IPS DF 6.9 (cell line): ENCODE data around the gene ACAA1.
"Not testable (repeated sequence)": the region's sequence is repeated elsewhere in the genome, so short reads cannot be mapped to it uniquely, and the experiment has no call there.

Experiments
- DNase-seq: peaks from one replicate; pipeline ENCODE4 v3.0.0-alpha.2; 2013; ENCODE audit warnings: low read depth, low spot score
- H3K27ac ChIP-seq: one replicate; pipeline ENCODE4 v1.5.1; 2013; ENCODE audit warnings: low read length, control low read depth
- H3K27me3 ChIP-seq: 2 replicates; pipeline ENCODE4 v1.6.1; 2013; ENCODE audit warnings: mild to moderate bottlenecking, low read length; ENCODE audit not compliant: control insufficient read depth, insufficient read depth
- H3K36me3 ChIP-seq: 2 replicates; pipeline ENCODE4 v1.6.1; 2013; ENCODE audit warnings: low read length; ENCODE audit not compliant: control insufficient read depth, insufficient read depth
- H3K4me1 ChIP-seq: 2 replicates; pipeline ENCODE4 v1.6.1; 2013; ENCODE audit warnings: low read length; ENCODE audit not compliant: control insufficient read depth, insufficient read depth
- H3K4me3 ChIP-seq: 2 replicates; pipeline ENCODE4 v1.5.1; 2013; ENCODE audit warnings: mild to moderate bottlenecking, low read length
- H3K9me3 ChIP-seq: 2 replicates; pipeline ENCODE4 v1.6.1; 2013; ENCODE audit warnings: low read length, inconsistent platforms; ENCODE audit not compliant: control insufficient read depth, insufficient read depth
- WGBS: extraction: QIAGEN DNeasy Blood & Tissue Kit; methylation state at CpG from one replicate; pipeline ENCODE4 v1.1.7; 2013; ENCODE audit warnings: mixed read lengths, missing lambda C conversion rate; ENCODE audit not compliant: insufficient read length, insufficient coverage; 5-methylcytosine and 5-hydroxymethylcytosine counted together

Gene ACAA1

DNA sequence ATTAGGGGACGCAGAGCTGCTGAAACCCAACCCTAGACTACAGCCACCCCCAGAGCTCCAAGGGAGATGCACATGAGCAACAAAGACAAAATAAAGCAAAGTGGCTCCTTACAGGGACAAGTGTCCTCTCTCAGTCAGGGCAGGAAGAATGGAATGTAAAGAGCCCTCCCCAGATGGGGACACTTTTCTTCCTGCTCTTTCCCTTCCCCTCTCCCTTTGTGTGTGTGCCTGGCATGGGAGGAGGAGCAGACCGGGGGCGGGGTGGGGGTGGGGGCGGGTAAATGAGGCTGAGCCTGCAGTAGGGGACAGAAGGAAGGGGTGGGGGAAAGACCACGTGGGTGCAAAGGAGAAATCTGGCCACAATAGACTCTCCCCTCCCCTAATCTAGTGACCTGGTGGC is 37.4 kb downstream of the ACAA1 start:
- no peaks in the 10 kb centered on the region; the same call in 1 of the 2 replicates for H3K9me3 ChIP-seq
- no peak for DNase-seq
- no peaks in the 10 kb centered on the region for H3K27me3 ChIP-seq
- H3K4me1 ChIP-seq, result 0 out of 2 replicates have a peak, but pooled peaks cover 3% of the 10 kb centered on the region
- H3K27ac ChIP-seq, result no peak overlapping the region
- WGBS, result no CpG with 5 or more reads among the region's 5 CpGs
- no peaks in the 10 kb centered on the region for H3K36me3 ChIP-seq
- H3K4me3 ChIP-seq, result no peak overlapping the region

DNA sequence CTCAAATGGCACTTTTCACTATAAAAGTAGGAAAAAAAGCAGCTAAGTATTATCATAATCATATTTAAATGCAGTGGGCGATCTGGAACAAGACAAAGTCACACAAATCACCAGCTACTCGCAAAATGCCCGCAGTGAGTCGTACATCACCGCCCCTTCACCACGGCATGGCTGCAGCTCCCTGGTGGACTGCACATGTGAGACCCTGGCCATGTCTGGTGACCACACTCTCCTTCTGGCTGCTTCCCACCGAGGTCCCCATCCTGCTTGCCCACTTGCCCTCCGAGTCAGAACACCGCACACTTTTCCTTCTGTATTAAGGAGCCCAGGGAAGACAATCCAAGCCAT is 38.6 kb downstream of the ACAA1 start:
- no peaks in the 10 kb centered on the region for H3K27me3 ChIP-seq

DNA sequence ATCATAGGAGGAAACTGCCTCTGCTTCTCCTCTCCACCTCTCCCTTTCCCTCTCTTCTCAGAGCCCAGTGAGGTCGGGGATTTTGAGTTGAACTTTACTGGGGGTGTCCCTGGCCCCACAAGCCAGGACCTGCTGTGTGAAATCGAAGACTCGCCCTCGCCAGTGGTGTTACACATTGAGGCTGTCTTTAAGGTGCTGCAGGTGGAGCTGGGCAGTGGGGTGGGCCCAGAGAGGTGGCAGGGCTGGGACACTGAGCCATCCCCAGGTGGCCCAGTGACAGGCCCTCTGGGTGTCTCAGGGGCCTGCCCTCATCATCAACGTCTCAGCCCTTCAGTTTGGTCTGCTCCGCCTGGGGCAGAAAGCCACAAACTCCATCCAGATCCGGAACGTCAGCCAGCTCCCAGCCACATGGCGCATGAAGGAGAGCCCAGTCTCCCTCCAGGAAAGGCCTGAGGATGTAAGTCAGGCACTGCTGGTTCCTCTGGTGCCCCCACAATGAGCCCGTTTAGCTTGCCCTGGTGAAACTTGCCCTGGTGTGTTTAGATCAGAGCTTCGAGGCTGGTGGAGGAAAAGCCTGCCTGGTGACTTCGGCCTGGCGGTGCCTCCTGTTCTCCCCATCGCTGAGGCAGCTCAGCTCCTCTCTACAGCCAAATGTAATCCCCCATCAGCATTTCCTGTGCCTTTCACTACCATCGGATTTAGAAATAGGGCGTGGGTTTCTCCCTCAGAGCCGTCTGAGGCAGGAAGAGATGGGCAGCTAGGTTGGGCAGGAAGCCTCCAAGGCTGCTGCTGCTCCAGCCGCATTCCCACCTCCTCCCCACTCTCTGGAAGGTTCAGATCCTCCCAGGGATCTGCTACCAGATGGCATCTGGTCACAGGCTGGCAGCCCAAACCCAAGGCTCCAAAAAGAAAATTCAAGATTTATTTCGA is 39.2 kb downstream of the ACAA1 start:
- Histone ChIP-seq H3K4me1 (0 out of 2 replicates have a peak, but pooled peaks cover 3% of the 10 kb centered on the region), H3K27ac (no peak overlapping the region), H3K9me3 (no peaks in the 10 kb centered on the region; the same call in 1 of the 2 replicates), H3K36me3 (no peaks in the 10 kb centered on the region), H3K27me3 (no peaks in the 10 kb centered on the region), H3K4me3 (no peak overlapping the region)
- no CpG with 5 or more reads among the region's 19 CpGs for WGBS
- no peak for DNase-seq

More for the DNA sequence above, 38.6 kb downstream of the ACAA1 start:
- Histone ChIP-seq H3K36me3 (no peaks in the 10 kb centered on the region), H3K4me1 (0 out of 2 replicates have a peak, but pooled peaks cover 3% of the 10 kb centered on the region), H3K9me3 (no peaks in the 10 kb centered on the region; the same call in 1 of the 2 replicates), H3K27ac (no peak overlapping the region), H3K4me3 (no peak overlapping the region)
- DNase-seq, result no peak
- no CpG with 5 or more reads among the region's 9 CpGs for WGBS

DNA sequence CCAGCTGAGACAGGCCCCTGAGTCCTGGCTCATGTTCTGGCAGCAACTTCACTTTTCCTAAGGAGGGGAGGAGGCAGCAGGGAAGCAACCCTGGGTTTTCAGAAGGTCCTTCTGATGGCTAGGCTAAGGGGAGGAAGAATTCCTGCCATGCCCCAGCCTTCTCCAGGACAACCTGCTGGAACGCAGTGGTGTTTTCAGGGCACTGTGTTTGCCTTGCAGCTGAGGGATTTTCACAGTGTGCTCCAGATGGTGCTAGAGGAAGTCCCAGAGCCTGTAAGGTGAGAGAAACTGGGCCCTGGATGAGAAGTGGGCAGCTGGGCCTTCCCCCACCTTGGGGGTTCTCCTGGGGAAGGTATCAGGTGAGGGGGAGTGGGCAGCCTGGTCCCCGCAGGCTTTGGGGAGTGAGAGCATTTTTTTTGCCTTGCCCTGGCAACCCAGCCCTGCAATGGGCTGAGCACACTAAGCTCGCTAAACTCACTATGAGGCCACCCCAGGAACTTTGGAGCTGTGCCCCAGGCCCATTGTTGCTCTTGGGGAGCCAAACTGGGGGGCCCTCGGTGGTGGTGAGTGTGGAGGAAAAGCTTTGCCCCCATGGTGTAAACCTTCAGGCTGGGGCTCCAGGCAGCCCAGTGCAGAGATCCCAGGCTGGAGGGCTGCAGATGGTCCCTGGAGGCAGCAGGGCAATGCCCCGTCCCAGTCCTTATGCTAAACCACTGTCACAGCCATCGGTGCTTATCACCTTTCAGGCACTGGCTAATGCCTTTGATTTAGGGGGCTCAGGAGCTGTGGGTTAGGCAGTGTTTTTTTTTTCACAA is 41.1 kb downstream of the ACAA1 start:
- DNase-seq, result no peak
- H3K9me3 ChIP-seq, result no peaks in the 10 kb centered on the region; the same call in 1 of the 2 replicates

DNA sequence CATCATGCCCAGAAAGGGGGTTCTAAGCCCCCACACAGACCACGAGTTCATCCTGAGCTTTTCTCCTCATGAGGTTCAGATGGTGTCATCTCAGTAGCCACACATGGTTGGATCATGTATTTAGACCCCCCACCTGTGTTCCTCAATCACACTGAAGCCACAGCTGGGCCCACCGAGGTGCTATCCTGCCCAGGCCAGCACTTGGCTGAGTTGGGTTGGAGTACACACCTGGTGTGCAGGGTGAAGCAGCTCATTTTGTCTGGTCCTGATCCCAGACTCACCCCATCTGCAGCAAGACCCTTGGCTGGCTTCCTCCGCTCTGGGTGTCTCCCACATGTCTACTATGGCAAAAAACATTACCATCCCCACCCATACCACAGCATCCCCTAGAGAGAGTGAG is 41.9 kb downstream of the ACAA1 start:
- WGBS, result no CpG with 5 or more reads among the region's 3 CpGs
- H3K4me3 ChIP-seq, result no peak overlapping the region
- H3K36me3 ChIP-seq, result no peaks in the 10 kb centered on the region
- no peaks in the 10 kb centered on the region for H3K27me3 ChIP-seq
- 0 out of 2 replicates have a peak, but pooled peaks cover 2% of the 10 kb centered on the region for H3K4me1 ChIP-seq
- no peak for DNase-seq
- no peaks in the 10 kb centered on the region; the same call in 1 of the 2 replicates for H3K9me3 ChIP-seq
- no peak overlapping the region for H3K27ac ChIP-seq

More for the DNA sequence above, 41.1 kb downstream of the ACAA1 start:
- WGBS, result no CpG with 5 or more reads among the region's 6 CpGs
- H3K4me3 ChIP-seq, result no peak overlapping the region
- no peak overlapping the region for H3K27ac ChIP-seq
- H3K36me3 ChIP-seq, result no peaks in the 10 kb centered on the region
- no peaks in the 10 kb centered on the region for H3K27me3 ChIP-seq
- H3K4me1 ChIP-seq, result 0 out of 2 replicates have a peak, but pooled peaks cover 3% of the 10 kb centered on the region

DNA sequence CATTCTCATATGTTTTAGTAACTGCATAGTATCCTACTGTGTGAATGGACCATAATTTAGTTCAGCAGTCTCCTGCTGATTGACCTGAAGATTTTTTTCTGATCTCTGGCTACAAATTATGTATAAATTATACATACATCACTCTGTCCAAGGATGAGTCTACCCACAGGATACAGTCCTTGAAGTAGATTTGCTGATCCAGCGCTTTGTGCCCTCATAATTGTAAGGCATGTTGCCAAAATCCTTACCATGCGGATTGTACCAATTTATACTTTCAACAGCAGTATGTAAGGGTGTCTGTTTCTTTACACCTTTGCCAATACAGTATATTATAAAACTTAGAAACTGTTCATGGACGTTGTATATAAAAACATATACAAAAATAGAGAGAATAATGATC is 46.5 kb downstream of the ACAA1 start:
- Histone ChIP-seq H3K4me3 (no peak overlapping the region), H3K4me1 (no peaks in the 10 kb centered on the region), H3K27me3 (no peaks in the 10 kb centered on the region), H3K9me3 (no peaks in the 10 kb centered on the region; the same call in 1 of the 2 replicates), H3K36me3 (no peaks in the 10 kb centered on the region), H3K27ac (no peak overlapping the region)
- no CpG with 5 or more reads among the region's 3 CpGs for WGBS
- DNase-seq, result no peak

DNA sequence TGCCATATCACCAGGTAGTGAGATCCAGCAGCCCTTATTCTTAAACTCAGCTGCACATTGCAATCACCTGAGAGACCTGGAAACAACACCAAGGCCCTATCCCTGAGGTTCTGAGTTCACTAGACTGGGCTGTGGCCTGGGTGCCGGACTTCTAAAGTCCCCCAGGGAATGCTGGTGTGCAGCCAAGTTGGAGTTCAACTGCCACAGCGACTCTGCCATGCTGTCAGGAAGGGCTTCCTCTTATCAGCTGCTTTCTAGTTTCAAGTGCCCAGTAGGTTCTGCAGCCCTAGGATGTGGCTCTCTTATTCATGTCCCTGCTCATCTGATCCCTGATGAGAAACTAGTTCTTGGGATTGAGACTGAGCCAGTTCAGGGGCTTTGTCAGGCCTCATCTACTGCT is 47.8 kb downstream of the ACAA1 start:
- no peak overlapping the region for H3K27ac ChIP-seq
- H3K36me3 ChIP-seq, result no peaks in the 10 kb centered on the region
- peaks cover 2% of the 10 kb centered on the region for H3K9me3 ChIP-seq
- no peak overlapping the region for H3K4me3 ChIP-seq
- DNase-seq, result no peak
- no CpG with 5 or more reads among the region's 2 CpGs for WGBS
- H3K27me3 ChIP-seq, result no peaks in the 10 kb centered on the region
- no peaks in the 10 kb centered on the region for H3K4me1 ChIP-seq

GRCh38 chr3:38088126-38089078 is 48.5 kb downstream of the ACAA1 start:
- Histone ChIP-seq H3K4me1 (no peaks in the 10 kb centered on the region), H3K27me3 (no peaks in the 10 kb centered on the region), H3K27ac (no peak overlapping the region), H3K36me3 (no peaks in the 10 kb centered on the region), H3K4me3 (no peak overlapping the region), H3K9me3 (peaks cover 2% of the 10 kb centered on the region)
- no peak for DNase-seq
- WGBS, result no CpG with 5 or more reads among the region's 11 CpGs

DNA sequence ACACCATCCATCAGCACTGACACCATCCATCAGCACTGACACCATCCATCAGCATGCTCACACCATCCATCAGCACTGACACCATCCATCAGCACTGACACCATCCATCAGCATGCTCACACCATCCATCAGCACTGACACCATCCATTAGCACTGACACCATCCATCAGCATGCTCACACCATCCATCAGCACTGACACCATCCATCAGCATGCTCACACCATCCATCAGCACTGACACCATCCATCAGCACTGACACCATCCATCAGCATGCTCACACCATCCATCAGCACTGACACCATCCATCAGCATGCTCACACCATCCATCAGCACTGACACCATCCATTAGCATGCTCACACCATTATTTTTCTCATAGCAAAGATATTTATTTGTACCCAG is 49.6 kb downstream of the ACAA1 start:
- H3K9me3 ChIP-seq, DNase-seq, H3K4me3 ChIP-seq, H3K4me1 ChIP-seq, H3K27me3 ChIP-seq, H3K27ac ChIP-seq, H3K36me3 ChIP-seq: not testable (repeated sequence)

DNA sequence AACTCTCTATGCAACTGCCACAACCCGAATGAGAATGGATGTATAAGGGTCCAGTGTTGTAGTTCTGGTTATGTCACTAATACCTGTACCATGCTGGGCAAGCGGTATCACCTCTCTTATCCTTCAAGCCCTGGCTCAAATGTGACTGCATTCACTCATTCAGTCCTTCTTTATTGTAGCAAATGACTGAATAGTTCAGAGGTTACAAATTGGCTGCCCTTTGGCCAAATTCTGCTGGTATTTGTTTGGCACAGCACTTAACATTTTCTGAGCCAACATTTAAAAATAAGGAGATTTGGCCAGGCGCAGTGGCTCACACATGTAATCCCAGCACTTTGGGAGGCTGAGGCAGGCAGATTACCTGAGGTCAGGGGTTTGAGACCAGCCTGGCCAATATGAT is 50.4 kb downstream of the ACAA1 start:
- no CpG with 5 or more reads among the region's 3 CpGs for WGBS
- Histone ChIP-seq H3K36me3 (no peaks in the 10 kb centered on the region), H3K9me3 (peaks cover 2% of the 10 kb centered on the region), H3K4me3 (no peak overlapping the region), H3K27ac (no peak overlapping the region), H3K4me1 (no peaks in the 10 kb centered on the region), H3K27me3 (no peaks in the 10 kb centered on the region)
- no peak for DNase-seq
